Fibroblast of skin of left quadriceps (primary cell): Measurements from ENCODE around the gene CELA1.
A peak's percentile ranks its signal among the peaks of the same experiment; 100 is the strongest.
"Not testable (repeated sequence)": the region's sequence is repeated elsewhere in the genome, so short reads cannot be mapped to it uniquely, and the experiment has no call there.

Experiments used
- DNase-seq, 2 experiments: peaks; one replicate each; pipeline ENCODE4 v3.0.0-alpha.2; 2013; ENCODE audit warnings: low read depth in 2 of 2

CELA1 gene

GRCh38 chr12:51318057-51318806 is 28.2 kb downstream of the CELA1 start:
- not testable (repeated sequence) for DNase-seq

DNA sequence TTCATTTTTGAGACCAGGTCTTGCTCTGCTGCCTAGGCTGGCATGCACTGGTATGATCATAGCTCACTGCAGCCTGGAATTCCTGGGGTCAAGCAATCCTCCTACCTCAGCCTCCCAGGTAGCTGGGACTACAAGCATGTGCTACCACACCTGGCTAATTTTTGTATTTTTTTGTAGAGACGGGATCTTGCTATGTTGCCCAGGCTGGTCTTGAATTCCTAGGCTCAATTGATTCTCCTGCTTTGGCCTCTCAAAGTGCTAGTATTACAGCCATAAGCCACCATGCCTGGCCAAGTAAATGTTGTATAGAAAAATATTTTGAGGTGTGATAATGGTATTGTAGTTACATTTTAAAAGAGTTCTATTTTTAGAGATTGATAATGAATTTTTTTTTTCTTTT is 35.1 kb downstream of the CELA1 start:
- no peak for DNase-seq

DNA sequence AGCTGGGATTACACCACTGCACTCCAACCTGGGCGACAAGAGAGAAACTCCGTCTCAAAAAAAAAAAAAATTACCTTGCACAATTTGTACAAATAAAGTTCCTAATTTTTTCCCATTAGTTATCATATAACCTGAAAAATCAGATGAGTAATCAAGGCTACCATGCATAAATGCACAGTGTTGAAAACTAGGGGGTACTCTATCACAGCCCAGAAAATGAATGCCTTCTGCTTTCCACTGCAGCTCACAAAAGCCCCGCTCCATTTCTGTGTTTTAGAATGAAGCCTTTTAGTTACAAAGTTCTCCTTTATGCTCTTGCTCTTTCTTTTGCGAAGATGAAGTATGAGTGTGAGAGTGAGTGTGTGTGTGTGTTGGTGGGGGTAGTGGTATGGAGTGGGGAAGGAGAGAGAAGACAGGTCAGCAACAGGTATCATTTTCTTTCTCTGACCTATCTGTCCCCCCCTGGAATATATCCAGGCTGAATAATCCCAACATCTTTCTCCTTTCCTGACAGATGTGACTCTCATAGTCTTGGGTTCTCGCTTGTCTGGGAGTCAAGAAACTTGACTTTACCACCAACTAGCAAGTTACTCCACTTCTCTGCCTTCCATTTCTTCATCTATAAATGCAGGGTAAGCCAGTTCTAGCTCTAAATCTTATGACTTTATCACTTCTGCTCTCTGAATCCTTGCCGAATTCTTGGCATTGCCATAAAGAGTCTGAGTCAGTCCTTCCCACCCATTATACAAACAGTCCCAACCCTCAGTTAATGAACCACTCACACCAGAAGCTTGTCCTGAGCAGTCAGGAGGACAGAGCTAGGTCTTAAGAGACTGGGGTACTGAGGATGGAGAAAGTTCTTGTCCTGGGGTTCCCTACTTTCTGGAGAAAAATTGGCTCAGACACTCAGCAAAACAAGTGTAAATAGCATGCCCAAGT is 38.6 kb downstream of the CELA1 start:
- DNase-seq: peak; percentile 55 to 67

DNA sequence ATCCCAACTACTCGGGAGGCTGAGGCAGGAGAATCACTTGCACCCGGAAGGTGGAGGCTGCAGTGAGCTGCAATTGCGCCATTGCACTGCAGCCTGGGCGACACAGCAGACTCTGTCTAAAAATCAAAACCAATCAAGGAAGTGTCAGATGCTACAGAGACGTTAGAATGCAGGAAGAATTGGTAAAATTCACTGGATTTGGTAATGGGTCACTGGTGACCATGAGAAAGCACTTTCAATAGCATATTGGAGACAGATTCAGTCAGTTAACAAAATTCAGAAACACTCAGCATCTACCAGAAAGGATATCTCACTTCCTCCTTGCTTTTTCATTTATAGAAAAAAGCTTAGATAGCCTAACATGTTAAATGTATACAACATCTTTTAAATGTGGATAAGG is 40.0 kb downstream of the CELA1 start:
- DNase-seq: no peak

GRCh38 chr12:51300768-51301167 is 45.7 kb downstream of the CELA1 start:
- DNase-seq: not testable (repeated sequence)

GRCh38 chr12:51295651-51296050 is 50.8 kb downstream of the CELA1 start:
- no peak for DNase-seq

- not testable (repeated sequence) for DNase-seq
Measured at GRCh38 chr12:51294097-51294496, 52.4 kb downstream of the CELA1 start.

DNA sequence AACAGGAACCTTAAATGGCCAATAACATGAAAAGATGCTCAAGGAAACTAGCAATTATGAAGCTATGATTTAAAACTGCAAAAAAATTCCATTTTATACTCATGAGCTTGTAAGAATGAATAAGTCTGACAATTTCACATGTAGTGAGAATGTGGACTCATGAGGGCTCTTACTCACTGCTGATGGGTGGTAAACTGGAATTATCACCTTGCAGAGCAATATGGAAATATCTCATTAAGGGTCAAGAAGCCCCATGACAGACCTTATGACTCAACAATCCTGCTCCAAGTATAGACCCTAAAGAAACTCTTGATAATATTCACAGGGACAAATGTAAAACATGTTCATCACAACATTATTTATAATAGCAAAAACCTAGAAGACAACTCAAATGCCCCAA is 52.8 kb downstream of the CELA1 start:
- DNase-seq: no peak

GRCh38 chr12:51291603-51292513 is 54.6 kb downstream of the CELA1 start:
- not testable (repeated sequence) for DNase-seq

GRCh38 chr12:51285843-51286242 is 60.6 kb downstream of the CELA1 start:
- no peak for DNase-seq

DNA sequence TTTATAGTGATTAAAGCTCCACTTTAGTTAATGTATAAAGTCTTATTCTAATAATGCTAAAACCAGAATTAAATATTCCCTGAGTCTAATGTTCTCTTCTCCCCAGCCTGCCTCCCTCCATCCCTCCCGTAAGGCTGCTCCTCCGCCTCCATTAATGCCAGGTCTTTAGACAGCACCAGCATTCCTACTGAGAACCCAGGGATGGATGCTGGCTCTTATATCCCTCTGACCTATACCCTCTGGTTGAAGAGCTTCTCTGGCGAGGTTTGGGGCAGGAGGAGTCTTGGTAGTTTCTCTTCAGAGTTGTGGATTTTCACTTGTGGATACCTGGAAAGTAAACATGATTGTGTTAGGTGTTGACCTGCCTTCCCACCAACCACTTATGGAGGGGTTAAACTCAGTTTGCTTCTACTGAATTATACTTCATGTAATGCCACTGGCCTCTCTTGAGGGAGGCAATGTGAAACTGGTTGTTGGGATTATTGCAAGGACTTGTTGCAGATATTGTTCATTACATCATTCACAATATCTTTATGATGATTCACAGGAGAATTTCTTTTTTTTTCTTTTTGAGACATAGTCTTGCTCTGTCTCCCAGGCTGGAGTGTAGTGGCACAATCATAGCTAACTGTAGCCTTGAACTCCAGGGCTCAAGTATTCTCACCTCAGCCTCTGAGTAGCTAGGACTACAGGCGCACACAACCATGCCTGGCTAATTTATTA is 65.1 kb downstream of the CELA1 start:
- peak in 1 of 2 experiments; percentile 29 for DNase-seq
